GM12878 (cell line): ENCODE data around the gene SH2D7.

ENCODE experiments used
- POLR2A ChIP-seq: IDR thresholded peaks from 2 replicates; pipeline ENCODE4 v1.6.1; 2011; ENCODE audit warnings: low read depth, mild to moderate bottlenecking, low read length
- TCF3 ChIP-seq: IDR thresholded peaks from 2 replicates; pipeline ENCODE4 v1.6.1; 2012; ENCODE audit warnings: low read depth, mild to moderate bottlenecking, low read length, borderline replicate concordance; ENCODE audit not compliant: insufficient read depth
- TF ChIP-seq, protein P1 (sequence below), 3 experiments: IDR thresholded peaks in 2 of 3; conservative IDR thresholded peaks in 1 of 3; 2 replicates each; pipeline ENCODE4 v1.5.1; 2011; ENCODE audit warnings: low read depth in 3 of 3, low read length in 3 of 3, mild to moderate bottlenecking in 3 of 3, control low read depth in 2 of 3, moderate library complexity in 2 of 3, inconsistent platforms in 1 of 3, mixed read lengths in 1 of 3; ENCODE audit not compliant: control insufficient read depth in 2 of 3, insufficient read depth in 1 of 3; ENCODE audit errors: extremely low read depth in 1 of 3

DNA sequence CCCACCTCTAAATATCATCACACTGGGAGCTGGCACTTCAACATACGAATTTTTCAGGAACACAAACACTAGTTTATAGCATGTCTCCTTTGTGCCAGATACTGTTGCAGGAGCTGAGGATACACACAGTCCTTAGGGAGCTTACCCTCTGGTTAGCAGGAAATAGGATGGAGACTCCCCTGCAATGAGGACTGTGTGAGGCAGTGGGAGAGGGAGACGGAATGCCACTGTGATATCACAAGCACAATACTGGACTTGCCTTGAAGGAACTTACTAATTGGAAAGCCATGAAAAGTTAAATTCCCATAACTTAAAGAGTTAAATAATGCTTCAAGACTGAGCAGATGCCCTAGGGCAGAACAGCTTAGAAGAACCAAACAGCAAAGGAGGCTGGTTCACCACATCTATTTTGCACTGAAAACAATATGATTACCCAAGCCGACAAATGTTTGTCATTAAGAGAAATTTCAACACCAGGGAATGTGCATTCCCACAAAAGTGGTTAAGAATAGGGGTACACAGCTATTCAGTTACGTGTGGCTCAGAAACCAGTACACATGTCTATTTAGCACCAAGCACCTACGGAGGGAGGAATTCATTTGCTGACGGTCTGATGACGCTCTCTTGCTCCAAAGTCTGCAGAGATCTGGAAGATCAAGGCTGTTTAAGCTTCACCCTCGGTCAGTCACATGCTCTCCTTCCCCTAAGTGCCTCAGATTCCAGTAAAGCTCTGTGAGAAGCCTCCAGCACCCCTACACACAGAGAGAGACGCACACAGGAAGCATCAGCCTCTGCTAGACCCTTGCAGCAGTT lies 20.1 kb upstream of the SH2D7 start:
- TF ChIP-seq POLR2A, result no peak
- TF ChIP-seq, protein P1, sequence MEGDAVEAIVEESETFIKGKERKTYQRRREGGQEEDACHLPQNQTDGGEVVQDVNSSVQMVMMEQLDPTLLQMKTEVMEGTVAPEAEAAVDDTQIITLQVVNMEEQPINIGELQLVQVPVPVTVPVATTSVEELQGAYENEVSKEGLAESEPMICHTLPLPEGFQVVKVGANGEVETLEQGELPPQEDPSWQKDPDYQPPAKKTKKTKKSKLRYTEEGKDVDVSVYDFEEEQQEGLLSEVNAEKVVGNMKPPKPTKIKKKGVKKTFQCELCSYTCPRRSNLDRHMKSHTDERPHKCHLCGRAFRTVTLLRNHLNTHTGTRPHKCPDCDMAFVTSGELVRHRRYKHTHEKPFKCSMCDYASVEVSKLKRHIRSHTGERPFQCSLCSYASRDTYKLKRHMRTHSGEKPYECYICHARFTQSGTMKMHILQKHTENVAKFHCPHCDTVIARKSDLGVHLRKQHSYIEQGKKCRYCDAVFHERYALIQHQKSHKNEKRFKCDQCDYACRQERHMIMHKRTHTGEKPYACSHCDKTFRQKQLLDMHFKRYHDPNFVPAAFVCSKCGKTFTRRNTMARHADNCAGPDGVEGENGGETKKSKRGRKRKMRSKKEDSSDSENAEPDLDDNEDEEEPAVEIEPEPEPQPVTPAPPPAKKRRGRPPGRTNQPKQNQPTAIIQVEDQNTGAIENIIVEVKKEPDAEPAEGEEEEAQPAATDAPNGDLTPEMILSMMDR (IDR thresholded peaks at IDR 0.05 in 2 of 3, conservative IDR thresholded peaks at IDR 0.05 in 1 of 3; ENCODE audit: control insufficient read depth in 2 of 3, extremely low read depth in 1 of 3, insufficient read depth in 1 of 3, low read depth in 3 of 3, low read length in 3 of 3), result no peak
- TF ChIP-seq TCF3, result no peak
